ENCODE results near the gene RTBDN.

DNA sequence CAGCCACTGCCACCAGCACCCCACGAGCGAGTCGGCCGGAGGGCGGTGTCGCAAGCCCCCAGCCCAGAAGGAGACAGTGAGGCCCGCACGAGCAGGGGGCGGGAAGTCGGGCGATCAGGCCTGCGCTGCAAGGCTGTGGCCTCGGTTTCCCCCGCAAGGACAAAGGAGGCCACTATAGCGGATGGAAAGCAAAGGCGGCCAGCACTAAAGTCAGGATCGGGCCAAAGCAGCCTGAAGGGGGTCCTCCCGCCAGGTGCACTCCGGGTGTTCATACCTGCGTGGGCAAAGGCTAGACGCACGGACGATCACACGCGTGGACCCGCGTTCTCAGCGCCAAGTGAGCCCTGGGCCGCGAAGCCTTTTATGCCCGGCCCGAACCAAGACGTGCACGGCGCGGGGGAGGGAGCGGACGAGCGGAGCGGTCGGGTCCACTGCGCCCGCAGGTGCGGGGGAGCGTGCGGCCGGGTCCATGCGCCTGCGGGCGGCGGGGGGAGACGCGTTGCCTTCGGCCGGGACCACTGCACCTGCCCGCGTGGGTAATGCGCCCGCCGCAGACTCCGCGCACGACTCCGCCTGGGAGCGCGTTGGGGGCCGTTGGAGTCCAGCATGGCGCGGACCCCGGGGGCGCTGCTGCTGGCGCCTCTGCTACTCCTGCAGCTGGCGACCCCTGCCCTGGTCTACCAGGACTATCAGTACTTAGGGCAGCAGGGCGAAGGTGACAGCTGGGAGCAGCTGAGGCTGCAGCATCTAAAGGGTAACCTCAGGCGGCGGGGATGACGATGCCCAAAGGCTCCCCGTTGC is 32.7 kb downstream of the RTBDN start, which contains the start of the genes PRDX2 and THSD8:
- TF ChIP-seq, protein P1, sequence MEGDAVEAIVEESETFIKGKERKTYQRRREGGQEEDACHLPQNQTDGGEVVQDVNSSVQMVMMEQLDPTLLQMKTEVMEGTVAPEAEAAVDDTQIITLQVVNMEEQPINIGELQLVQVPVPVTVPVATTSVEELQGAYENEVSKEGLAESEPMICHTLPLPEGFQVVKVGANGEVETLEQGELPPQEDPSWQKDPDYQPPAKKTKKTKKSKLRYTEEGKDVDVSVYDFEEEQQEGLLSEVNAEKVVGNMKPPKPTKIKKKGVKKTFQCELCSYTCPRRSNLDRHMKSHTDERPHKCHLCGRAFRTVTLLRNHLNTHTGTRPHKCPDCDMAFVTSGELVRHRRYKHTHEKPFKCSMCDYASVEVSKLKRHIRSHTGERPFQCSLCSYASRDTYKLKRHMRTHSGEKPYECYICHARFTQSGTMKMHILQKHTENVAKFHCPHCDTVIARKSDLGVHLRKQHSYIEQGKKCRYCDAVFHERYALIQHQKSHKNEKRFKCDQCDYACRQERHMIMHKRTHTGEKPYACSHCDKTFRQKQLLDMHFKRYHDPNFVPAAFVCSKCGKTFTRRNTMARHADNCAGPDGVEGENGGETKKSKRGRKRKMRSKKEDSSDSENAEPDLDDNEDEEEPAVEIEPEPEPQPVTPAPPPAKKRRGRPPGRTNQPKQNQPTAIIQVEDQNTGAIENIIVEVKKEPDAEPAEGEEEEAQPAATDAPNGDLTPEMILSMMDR (IDR thresholded peaks at IDR 0.05): no peak
- TF ChIP-seq EZH2 (IDR thresholded peaks at IDR 0.05): no peak

Measured in neural progenitor cell (in vitro differentiated cells).